Keratinocyte (primary cell): Measurements from ENCODE around the gene CSDE1. TPM values are rescaled to one million over a fixed set of nuclear protein-coding genes. Genes with fewer than 3 reads are reported as not detected.

Experiments
- DNase-seq: peaks from one replicate; pipeline ENCODE4 v3.0.0-alpha.2; 2011; ENCODE audit warnings: low read depth, missing footprints, low spot score
- FAIRE-seq: peaks from 2 replicates; lab custom pipeline; 2011; peaks lifted over from hg19 to GRCh38; lab: Jason Lieb, UNC
- H2AFZ ChIP-seq: 2 replicates; pipeline ENCODE4 v1.6.0; 2012; ENCODE audit warnings: low read length, control low read depth, inconsistent platforms; ENCODE audit not compliant: control insufficient read depth
- H3K27ac ChIP-seq: 2 replicates; pipeline ENCODE4 v1.5.1; 2011; ENCODE audit warnings: low read length; ENCODE audit not compliant: control insufficient read depth, insufficient read depth
- H3K27me3 ChIP-seq: 3 replicates; pipeline ENCODE4 v1.6.0; 2011; ENCODE audit warnings: low read length; ENCODE audit not compliant: control insufficient read depth, insufficient read depth; ENCODE audit errors: extremely low read depth
- H3K36me3 ChIP-seq, 2 experiments: 2 replicates in 1 of 2; 3 replicates in 1 of 2; pipeline ENCODE4 v1.5.1; 2011; ENCODE audit warnings: low read length in 2 of 2, mild to moderate bottlenecking in 1 of 2; ENCODE audit not compliant: control insufficient read depth in 2 of 2, insufficient read depth in 2 of 2; ENCODE audit errors: extremely low read depth in 1 of 2
- H3K4me1 ChIP-seq: 3 replicates; pipeline ENCODE4 v1.5.1; 2011; ENCODE audit warnings: low read length; ENCODE audit not compliant: control insufficient read depth, insufficient read depth; ENCODE audit errors: extremely low read depth
- H3K4me2 ChIP-seq: 3 replicates; pipeline ENCODE4 v1.6.0; 2011; ENCODE audit warnings: low read depth, low read length; ENCODE audit not compliant: control insufficient read depth, insufficient read depth; ENCODE audit errors: extremely low read depth
- H3K4me3 ChIP-seq, 3 experiments: fragments of 200-600 bp in 1 of 3; sonication (generic) in 1 of 3; 2 replicates in 2 of 3; 3 replicates in 1 of 3; pipeline ENCODE4 v1.5.1; 2011 to 2016; ENCODE audit warnings: low read length in 3 of 3, mild to moderate bottlenecking in 3 of 3, control low read depth in 2 of 3, inconsistent platforms in 1 of 3, low read depth in 1 of 3, mixed read lengths in 1 of 3, mixed run types in 1 of 3, moderate library complexity in 1 of 3; ENCODE audit not compliant: control insufficient read depth in 2 of 3, insufficient read depth in 2 of 3; ENCODE audit errors: extremely low read depth in 1 of 3
- H3K79me2 ChIP-seq: 2 replicates; pipeline ENCODE4 v1.6.0; 2012; ENCODE audit warnings: low read length; ENCODE audit not compliant: control insufficient read depth, insufficient read depth
- H3K9ac ChIP-seq: 3 replicates; pipeline ENCODE4 v1.6.0; 2011; ENCODE audit warnings: low read length; ENCODE audit not compliant: control insufficient read depth, insufficient read depth; ENCODE audit errors: extremely low read depth
- H3K9me1 ChIP-seq: 3 replicates; pipeline ENCODE4 v1.6.0; 2011; ENCODE audit warnings: low read length; ENCODE audit not compliant: control insufficient read depth, insufficient read depth; ENCODE audit errors: extremely low read depth
- H3K9me3 ChIP-seq: 2 replicates; pipeline ENCODE4 v1.5.1; 2012; ENCODE audit warnings: low read depth, low read length; ENCODE audit not compliant: control insufficient read depth
- H4K20me1 ChIP-seq: 3 replicates; pipeline ENCODE4 v1.6.0; 2011; ENCODE audit warnings: low read length; ENCODE audit not compliant: control insufficient read depth, insufficient read depth; ENCODE audit errors: extremely low read depth
- CTCF ChIP-seq, 3 experiments: IDR thresholded peaks in 1 of 3; conservative IDR thresholded peaks in 1 of 3; optimal IDR thresholded peaks in 1 of 3; 2 replicates in 2 of 3; 3 replicates in 1 of 3; pipeline versions ENCODE3 to v1.5.1; 2011; ENCODE audit warnings: low read length in 3 of 3, mild to moderate bottlenecking in 3 of 3, moderate library complexity in 2 of 3, control low read depth in 1 of 3, inconsistent platforms in 1 of 3; ENCODE audit not compliant: insufficient read depth in 2 of 3; ENCODE audit errors: extremely low read depth in 1 of 3
- EZH2 ChIP-seq: IDR thresholded peaks from one replicate; pipeline ENCODE4 v1.6.1; 2012; ENCODE audit warnings: inconsistent platforms, mild to moderate bottlenecking, low read length, moderate library complexity
- dilution Hi-C: fragments of 300-500 bp; cut with MboI; formaldehyde crosslinking; loops from one replicate; pipeline ENCODE4 v1.7.0; 2020; ENCODE audit warnings: low sequenced_read_pairs; ENCODE audit not compliant: extremely low pct_ligation_motif_present
- polyA plus RNA-seq, 5 experiments: library from polyadenylated mRNA; depleted of rRNA in 3 of 5; stranded (reverse) in 3 of 5; stranded (forward) in 1 of 5; unstranded in 1 of 5; fragments of >200 nt; gene quantifications; 1 replicate in 1 of 5; 2 replicates in 3 of 5; 3 replicates in 1 of 5; pipeline versions ENCODE4 v1.2.1 to v1.2.3, GENCODE V29; 2011 to 2012; ENCODE audit warnings: missing spikeins in 2 of 5, low read depth in 1 of 5, low replicate concordance in 1 of 5

The CSDE1 gene
- polyA plus RNA-seq, 1 donor (not counting 4 experiments of a cell fraction or from before 2014, with no cell fraction given) = 268 TPM

GRCh38 chr1:114753143-114753542 lies 4.6 kb downstream of the CSDE1 start:
- Histone ChIP-seq H3K27ac (no peak overlapping the region), H3K9me3 (no peaks in the 10 kb centered on the region), H3K4me1 (peaks cover 23% of the 10 kb centered on the region), H3K27me3 (no peaks in the 10 kb centered on the region), H3K4me3 (no peak overlapping the region), H3K36me3 (peaks cover 5 to 24% of the 10 kb centered on the region in 2 experiments), H3K9ac (no peak overlapping the region), H3K79me2 (peaks cover 96% of the 10 kb centered on the region), H3K4me2 (no peak overlapping the region), H2AFZ (no peak overlapping the region), H3K9me1 (peaks cover 4% of the 10 kb centered on the region), H4K20me1 (peaks cover 55% of the 10 kb centered on the region)
- FAIRE-seq (no peak), DNase-seq (no peak)
- TF ChIP-seq EZH2 (no peak), CTCF (optimal IDR thresholded peaks at IDR 0.05 in 1 of 3, IDR thresholded peaks at IDR 0.05 in 1 of 3, conservative IDR thresholded peaks at IDR 0.05 in 1 of 3; ENCODE audit: extremely low read depth in 1 of 3, insufficient read depth in 2 of 3, low read length in 3 of 3) (no peak)
- dilution Hi-C loops = no loop called here

DNA sequence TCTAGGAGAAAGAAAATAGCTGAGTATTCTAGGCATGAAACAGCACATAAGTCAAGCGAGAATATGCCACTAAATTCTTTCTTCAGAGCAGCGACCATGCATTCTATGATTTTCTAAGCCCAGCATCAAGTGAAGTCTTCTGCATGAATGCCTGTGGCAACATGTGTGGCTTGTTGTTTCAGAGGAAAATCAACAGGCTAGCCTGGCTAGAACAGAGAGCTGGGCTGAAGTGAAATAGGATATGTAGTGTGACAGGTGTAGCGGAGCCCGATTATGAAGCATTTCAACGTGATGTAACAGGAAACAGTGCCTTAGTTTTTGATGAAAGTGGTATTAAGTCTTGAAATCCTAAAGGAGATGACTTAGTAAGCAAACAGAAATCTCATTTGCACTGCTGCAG lies 7.0 kb downstream of the CSDE1 start:
- Histone ChIP-seq H3K4me1 (peaks cover 14% of the 10 kb centered on the region), H3K9me1 (peaks cover 4% of the 10 kb centered on the region), H3K79me2 (peaks cover 100% of the 10 kb centered on the region), H3K4me3 (no peak overlapping the region), H3K27ac (no peak overlapping the region), H3K9me3 (no peaks in the 10 kb centered on the region), H4K20me1 (peaks cover 43% of the 10 kb centered on the region), H2AFZ (no peak overlapping the region), H3K4me2 (no peak overlapping the region), H3K9ac (no peak overlapping the region), H3K36me3 (peaks cover 6 to 30% of the 10 kb centered on the region in 2 experiments), H3K27me3 (no peaks in the 10 kb centered on the region)
- DNase-seq (no peak), FAIRE-seq (no peak)
- dilution Hi-C loops = no loop called here
- TF ChIP-seq EZH2 (no peak), CTCF (optimal IDR thresholded peaks at IDR 0.05 in 1 of 3, IDR thresholded peaks at IDR 0.05 in 1 of 3, conservative IDR thresholded peaks at IDR 0.05 in 1 of 3; ENCODE audit: extremely low read depth in 1 of 3, insufficient read depth in 2 of 3, low read length in 3 of 3) (no peak)
